Measurements from ENCODE around the gene VPS52. TPM values are rescaled to one million over a fixed set of nuclear protein-coding genes. Genes with fewer than 3 reads are reported as not detected.

The VPS52 gene
- 16.0 to 19.1 TPM (median 17.1 TPM) in 5 replicates for total RNA-seq (2022; extraction: Qiagen RNA extraction)

GRCh38 chr6:33271468-33272274 is at the start of gene VPS52, which contains the start of gene RPS18:
VPS52 (minus strand) TSS chr6:33271876; CDS start chr6:33271675, 201 bp downstream.
RPS18 (plus strand) TSS chr6:33272075; CDS start chr6:33272120, 45 bp downstream.

GRCh38 chr6:33317669-33318425 is 46.2 kb upstream of the VPS52 start, which contains the start of gene ZBTB22:
ZBTB22 (minus strand) TSS chr6:33317744; CDS start chr6:33316916, 828 bp downstream.

GRCh38 chr6:33313709-33314514 is 42.2 kb upstream of the VPS52 start, which contains the start of gene TAPBP:
TAPBP (minus strand) TSS chr6:33314078; CDS start chr6:33314041, 37 bp downstream.

GRCh38 chr6:33298773-33299236 is 27.1 kb upstream of the VPS52 start, which contains the start of gene RGL2:
RGL2 (minus strand) TSS chr6:33298942; CDS start chr6:33298610, 332 bp downstream.

GRCh38 chr6:33288921-33289783 is 17.5 kb upstream of the VPS52 start, which contains the start of the genes PFDN6 and WDR46:
PFDN6 (plus strand) TSS chr6:33289601; CDS start chr6:33289857, 256 bp downstream.
WDR46 (minus strand) TSS chr6:33289239; CDS start chr6:33289170, 69 bp downstream.

GRCh38 chr6:33276864-33277662 is 5.4 kb upstream of the VPS52 start, which contains the start of gene B3GALT4:
B3GALT4 (plus strand) TSS chr6:33277123; CDS start chr6:33277420, 297 bp downstream.

GRCh38 chr6:33208091-33208967 is 63.3 kb downstream of the VPS52 start, which contains the start of gene RING1:
RING1 (plus strand) TSS chr6:33208500; CDS start chr6:33208823, 323 bp downstream.

GRCh38 chr6:33204415-33205190 is 67.1 kb downstream of the VPS52 start, which contains the start of gene HSD17B8:
HSD17B8 (plus strand) TSS chr6:33204655; CDS start chr6:33204669, 14 bp downstream.

Other genes starting within 250 kb of the VPS52 start
- not detected in 5 replicates for gene HLA-DPA1, start 198.2 kb downstream of the VPS52 start, total RNA-seq (2022; extraction: Qiagen RNA extraction)
- not detected in 5 replicates for gene HLA-DPB1, start 195.9 kb downstream of the VPS52 start, total RNA-seq (2022; extraction: Qiagen RNA extraction)
- gene COL11A2, start 79.4 kb downstream of the VPS52 start, total RNA-seq (2022; extraction: Qiagen RNA extraction): 0.69 to 1.1 TPM (median 0.83 TPM) in 5 replicates
- gene RXRB, start 71.2 kb downstream of the VPS52 start, total RNA-seq (2022; extraction: Qiagen RNA extraction): 16.8 to 21.8 TPM (median 19.3 TPM) in 5 replicates
- gene SLC39A7, start 71.0 kb downstream of the VPS52 start, total RNA-seq (2022; extraction: Qiagen RNA extraction): 104 to 111 TPM (median 108 TPM) in 5 replicates
- gene HSD17B8, start 67.2 kb downstream of the VPS52 start, total RNA-seq (2022; extraction: Qiagen RNA extraction): 11.5 to 15.6 TPM (median 15.0 TPM) in 5 replicates
- gene RING1, start 63.4 kb downstream of the VPS52 start, total RNA-seq (2022; extraction: Qiagen RNA extraction): 19.6 to 25.9 TPM (median 24.4 TPM) in 5 replicates
- 2,503 to 2,635 TPM (median 2,544 TPM) in 5 replicates for gene RPS18, start 199 bp upstream of the VPS52 start, total RNA-seq (2022; extraction: Qiagen RNA extraction)
- 0.56 to 1.3 TPM (median 0.87 TPM) in 5 replicates for gene B3GALT4, start 5.2 kb upstream of the VPS52 start, total RNA-seq (2022; extraction: Qiagen RNA extraction)
- 48.0 to 54.9 TPM (median 53.1 TPM) in 5 replicates for gene WDR46, start 17.4 kb upstream of the VPS52 start, total RNA-seq (2022; extraction: Qiagen RNA extraction)
- gene PFDN6, start 17.7 kb upstream of the VPS52 start, total RNA-seq (2022; extraction: Qiagen RNA extraction): 96.5 to 132 TPM (median 106 TPM) in 5 replicates
- 11.1 to 15.1 TPM (median 13.9 TPM) in 5 replicates for gene RGL2, start 27.1 kb upstream of the VPS52 start, total RNA-seq (2022; extraction: Qiagen RNA extraction)
- 34.5 to 39.4 TPM (median 36.1 TPM) in 5 replicates for gene TAPBP, start 42.2 kb upstream of the VPS52 start, total RNA-seq (2022; extraction: Qiagen RNA extraction)
- gene ZBTB22, start 45.9 kb upstream of the VPS52 start, total RNA-seq (2022; extraction: Qiagen RNA extraction): 2.3 to 4.2 TPM (median 3.1 TPM) in 5 replicates
- 34.0 to 37.2 TPM (median 35.3 TPM) in 5 replicates for gene DAXX, start 51.1 kb upstream of the VPS52 start, total RNA-seq (2022; extraction: Qiagen RNA extraction)
- gene KIFC1, start 119.9 kb upstream of the VPS52 start, total RNA-seq (2022; extraction: Qiagen RNA extraction): 36.9 to 44.7 TPM (median 43.5 TPM) in 5 replicates
- 13.8 to 18.4 TPM (median 14.6 TPM) in 5 replicates for gene PHF1, start 139.1 kb upstream of the VPS52 start, total RNA-seq (2022; extraction: Qiagen RNA extraction)
- gene CUTA, start 146.2 kb upstream of the VPS52 start, total RNA-seq (2022; extraction: Qiagen RNA extraction): 168 to 225 TPM (median 201 TPM) in 5 replicates
- 3.2 to 9.3 TPM (median 4.4 TPM) in 5 replicates for gene SYNGAP1, start 148.2 kb upstream of the VPS52 start, total RNA-seq (2022; extraction: Qiagen RNA extraction)
- gene ZBTB9, start 182.7 kb upstream of the VPS52 start, total RNA-seq (2022; extraction: Qiagen RNA extraction): 10.3 to 12.5 TPM (median 10.7 TPM) in 5 replicates

Measured in A549 treated with Mapracorat at 1 μM for 4 hours (cell line).